PC-9 (cell line): ENCODE results near the gene KIAA1328.

Experiments used
- CTCF ChIP-seq: fragments of 200-600 bp; sonication (generic); conservative IDR thresholded peaks from 2 replicates; pipeline ENCODE4 v1.6.1; 2017; ENCODE audit warnings: mixed run types, antibody characterized with exemption, mild to moderate bottlenecking, moderate library complexity
- EZH2 ChIP-seq: fragments of 200-600 bp; sonication (generic); IDR thresholded peaks from 2 replicates; pipeline ENCODE4 v1.8.0; 2017; ENCODE audit warnings: antibody characterized with exemption, low read depth

DNA sequence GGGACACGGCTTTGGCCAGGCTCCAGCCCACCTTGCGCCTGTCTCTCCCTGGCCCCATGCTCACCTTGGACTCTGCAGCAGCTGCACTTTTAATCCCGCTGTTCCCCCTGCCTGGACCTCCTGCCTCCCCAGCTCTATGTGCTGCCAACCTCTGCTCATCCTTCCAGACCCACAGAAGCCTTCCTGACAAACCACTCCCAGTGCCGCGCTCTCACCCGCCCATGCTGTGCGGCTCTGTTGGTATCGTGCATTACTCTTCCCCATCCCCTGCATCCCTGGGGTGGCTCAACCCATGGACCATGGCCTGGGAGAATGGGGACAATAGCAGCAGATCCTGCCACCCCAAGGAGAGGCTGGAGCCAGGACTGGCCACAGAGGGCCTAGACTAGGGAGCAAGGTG lies 433.1 kb downstream of the KIAA1328 start:
- no peak for TF ChIP-seq CTCF
- TF ChIP-seq EZH2, result no peak
